GM18907 (cell line): ENCODE measurements around the gene UNC5B.

Source experiments
- ATAC-seq: cut with Tn5 transposase; IDR thresholded peaks from one replicate; pipeline ENCODE4 v1.9.1; 2021; ENCODE audit warnings: mild to moderate bottlenecking, moderate library complexity; ENCODE audit not compliant: unreplicated experiment

UNC5B gene

GRCh38 chr10:71338728-71339495 lies 126.5 kb downstream of the UNC5B start:
- no peak for ATAC-seq

DNA sequence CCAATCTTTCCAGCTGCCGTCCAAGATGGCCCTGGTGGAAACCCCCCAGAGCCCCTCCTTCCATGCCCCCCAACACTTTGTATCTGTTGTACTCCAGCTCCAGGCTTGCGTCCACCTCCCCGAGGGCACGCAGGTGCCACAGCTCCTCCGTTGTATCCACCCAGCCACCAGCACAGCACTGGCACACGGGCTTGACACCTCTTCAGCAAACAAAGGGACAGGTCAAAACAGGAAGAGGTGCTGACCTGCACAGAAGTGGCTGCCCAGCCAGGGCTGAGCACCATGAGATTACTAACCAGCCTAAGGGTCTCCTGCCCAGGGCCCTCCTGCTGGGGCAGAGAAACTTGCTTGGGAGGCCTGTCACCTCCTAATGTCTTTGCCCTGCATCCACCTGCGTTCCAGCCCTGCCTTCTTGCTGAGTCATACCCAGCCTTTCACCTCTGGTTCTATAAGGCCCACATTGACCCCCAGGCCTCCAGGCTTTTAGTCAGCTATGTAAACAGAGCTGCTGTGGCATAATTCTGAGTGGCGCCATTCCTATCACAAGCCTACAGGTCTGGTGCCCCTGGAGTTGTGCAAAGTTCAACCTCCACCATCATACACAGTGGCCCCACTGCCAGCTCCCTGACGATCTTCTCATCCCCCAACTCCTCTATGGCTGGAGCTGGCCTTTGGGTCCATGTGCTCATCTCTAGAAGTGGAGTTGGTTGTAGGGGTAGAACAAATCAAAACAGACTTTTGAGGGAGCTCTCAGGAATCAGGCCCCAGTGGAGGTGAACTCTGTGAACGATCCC lies 127.6 kb downstream of the UNC5B start:
- ATAC-seq, result no peak

DNA sequence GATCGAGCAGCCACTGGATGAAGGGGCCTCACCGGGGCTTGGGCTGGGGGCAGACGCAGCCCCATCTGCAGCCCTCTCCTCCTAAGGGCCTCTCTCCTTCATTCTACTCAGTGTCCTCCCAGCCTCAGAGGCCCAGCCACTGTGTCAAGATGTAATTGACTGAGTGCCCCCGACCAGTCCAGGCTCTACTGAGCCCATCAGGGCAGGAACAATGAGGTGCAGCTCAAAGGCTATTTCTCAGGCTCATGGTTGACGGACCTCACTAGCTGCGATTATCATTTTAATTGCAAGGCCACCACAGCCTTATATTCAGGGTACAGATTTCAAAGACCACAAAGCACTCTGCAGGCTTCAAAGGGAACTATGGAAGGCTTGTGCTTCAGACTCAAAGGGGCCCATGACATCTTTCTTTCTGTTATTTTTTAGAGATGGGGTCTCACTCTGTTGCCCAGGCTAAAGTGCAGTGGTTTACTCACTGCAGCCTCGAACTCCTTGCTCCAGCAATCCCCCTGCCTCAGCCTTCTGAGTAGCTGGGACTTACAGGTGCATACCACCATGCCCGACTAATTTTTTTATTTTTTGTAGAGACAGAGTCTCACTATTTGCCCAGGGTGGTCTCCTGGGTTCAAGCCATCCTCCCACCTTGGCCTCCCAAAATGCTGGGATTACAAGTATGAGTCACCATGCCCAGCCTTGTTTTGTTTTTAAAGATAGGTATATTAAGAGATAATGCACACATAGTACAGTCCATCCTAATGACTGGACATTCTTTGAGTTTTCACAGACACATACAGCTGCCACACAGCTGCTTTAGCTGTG lies 130.4 kb downstream of the UNC5B start:
- no peak for ATAC-seq

GRCh38 chr10:71343392-71343773 lies 131.0 kb downstream of the UNC5B start:
- no peak for ATAC-seq

DNA sequence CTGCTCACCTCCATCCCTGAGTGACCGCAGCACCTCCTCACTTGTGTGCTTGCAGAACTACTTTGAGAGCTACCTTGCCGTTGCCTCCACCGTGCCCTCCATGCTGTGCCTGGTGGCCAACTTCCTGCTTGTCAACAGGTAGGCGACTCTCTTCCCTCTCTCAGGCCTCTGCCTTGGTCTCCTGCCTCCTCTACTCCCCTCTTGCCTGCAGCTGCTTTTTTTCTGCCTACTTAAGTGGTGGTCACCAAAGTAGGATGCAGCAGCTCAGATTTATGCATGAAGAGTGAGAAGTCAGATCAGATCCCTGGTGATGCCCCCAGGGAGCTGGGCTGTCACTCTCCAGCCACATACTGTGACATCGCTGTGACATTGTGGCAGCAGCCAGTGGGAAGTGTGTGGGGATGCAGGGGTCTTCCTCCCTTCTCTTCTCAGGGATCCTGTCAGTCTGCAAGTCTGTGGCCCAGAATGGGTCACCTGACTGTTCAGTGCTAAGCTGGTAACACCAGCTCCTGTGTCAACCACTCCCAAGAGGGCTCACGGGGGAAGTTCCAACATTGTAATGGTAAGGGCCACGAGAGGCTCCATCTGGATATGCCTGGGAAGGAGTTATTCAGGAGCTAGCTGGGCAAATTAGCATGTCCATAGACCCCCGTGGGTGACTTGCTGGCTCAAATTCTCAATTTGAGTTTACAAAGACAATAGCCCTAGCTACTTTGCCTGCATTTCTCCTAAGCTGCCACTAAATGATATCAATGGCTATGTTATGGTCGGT lies 132.0 kb downstream of the UNC5B start:
- no peak for ATAC-seq

DNA sequence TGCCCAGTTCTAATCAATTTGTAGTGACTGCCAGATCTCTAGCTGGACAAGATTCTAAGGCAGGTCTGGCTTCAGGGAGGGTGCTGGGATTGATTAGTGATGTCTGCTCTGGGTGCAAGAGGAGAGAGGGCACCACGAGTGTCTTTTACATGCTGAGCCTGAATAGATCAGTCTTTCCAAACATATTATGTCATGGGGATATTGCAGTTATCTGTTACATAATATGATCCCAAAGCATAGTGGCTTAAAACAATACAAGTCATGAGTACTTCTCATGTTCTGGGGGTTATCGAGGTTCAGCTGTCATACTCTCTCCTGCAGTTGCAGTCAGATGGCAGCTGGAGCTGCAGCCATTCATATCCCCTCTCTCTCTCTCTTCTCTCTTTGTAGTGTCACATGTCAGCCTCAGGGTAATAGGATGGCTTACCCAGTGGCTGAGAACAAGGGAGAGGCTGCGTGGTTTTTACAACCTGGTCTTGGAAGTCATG lies 132.7 kb downstream of the UNC5B start:
- ATAC-seq, result no peak

- ATAC-seq, result no peak
These were observed 133.3 kb downstream of the UNC5B start for GRCh38 chr10:71345694-71346093.

GRCh38 chr10:71346731-71347130 lies 134.4 kb downstream of the UNC5B start:
- ATAC-seq, result no peak

- no peak for ATAC-seq
These were observed 135.4 kb downstream of the UNC5B start for GRCh38 chr10:71347587-71348395.

- ATAC-seq, result no peak
These were observed 136.5 kb downstream of the UNC5B start for GRCh38 chr10:71348850-71349249.

DNA sequence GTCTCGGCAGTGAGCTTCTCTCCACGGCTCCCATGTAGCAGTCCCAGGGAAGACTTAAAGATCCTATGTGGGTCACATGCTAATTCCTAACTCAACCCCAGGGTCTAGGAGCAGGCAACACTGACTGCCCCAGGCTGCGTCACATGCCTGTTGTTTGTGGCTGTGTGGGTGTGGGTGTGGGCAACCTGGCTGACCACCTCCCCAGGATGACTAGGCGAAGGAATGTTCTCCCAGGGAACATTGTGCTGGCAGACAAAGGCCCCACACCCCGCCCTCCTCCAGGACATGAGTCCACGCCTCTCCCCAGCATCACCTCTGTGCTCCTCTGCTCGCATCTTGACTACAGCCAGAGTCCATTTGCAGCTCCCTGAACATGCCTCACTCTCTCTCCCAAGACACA lies 137.0 kb downstream of the UNC5B start:
- ATAC-seq, result no peak

GRCh38 chr10:71351087-71351486 lies 138.7 kb downstream of the UNC5B start:
- no peak for ATAC-seq

GRCh38 chr10:71351628-71352319 lies 139.4 kb downstream of the UNC5B start:
- ATAC-seq, result no peak
